ENCODE results near the gene CELF2.

DNA sequence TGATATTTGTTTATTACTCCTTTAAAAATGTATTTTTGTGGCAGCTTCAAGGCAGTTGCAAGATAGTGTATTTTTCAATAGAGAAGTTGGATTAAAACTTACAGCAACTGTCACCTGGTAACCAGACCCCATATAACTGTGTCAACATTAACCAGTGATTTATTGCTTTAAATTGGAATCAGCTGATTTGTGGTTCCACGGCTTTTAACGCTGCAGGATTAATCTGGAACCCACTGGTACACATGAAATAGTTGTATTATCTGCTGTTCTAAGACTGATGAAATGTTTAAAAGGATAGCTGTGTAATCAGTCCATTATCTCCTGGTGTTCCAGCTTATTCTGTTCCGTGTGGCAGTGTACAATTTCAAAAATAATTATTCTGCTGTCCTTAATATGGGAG is 180.2 kb downstream of the CELF2 start:
- TF ChIP-seq, protein P1, sequence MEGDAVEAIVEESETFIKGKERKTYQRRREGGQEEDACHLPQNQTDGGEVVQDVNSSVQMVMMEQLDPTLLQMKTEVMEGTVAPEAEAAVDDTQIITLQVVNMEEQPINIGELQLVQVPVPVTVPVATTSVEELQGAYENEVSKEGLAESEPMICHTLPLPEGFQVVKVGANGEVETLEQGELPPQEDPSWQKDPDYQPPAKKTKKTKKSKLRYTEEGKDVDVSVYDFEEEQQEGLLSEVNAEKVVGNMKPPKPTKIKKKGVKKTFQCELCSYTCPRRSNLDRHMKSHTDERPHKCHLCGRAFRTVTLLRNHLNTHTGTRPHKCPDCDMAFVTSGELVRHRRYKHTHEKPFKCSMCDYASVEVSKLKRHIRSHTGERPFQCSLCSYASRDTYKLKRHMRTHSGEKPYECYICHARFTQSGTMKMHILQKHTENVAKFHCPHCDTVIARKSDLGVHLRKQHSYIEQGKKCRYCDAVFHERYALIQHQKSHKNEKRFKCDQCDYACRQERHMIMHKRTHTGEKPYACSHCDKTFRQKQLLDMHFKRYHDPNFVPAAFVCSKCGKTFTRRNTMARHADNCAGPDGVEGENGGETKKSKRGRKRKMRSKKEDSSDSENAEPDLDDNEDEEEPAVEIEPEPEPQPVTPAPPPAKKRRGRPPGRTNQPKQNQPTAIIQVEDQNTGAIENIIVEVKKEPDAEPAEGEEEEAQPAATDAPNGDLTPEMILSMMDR (IDR thresholded peaks at IDR 0.05; ENCODE audit: insufficient read depth, low read length, poor library complexity, severe bottlenecking), result no peak
- TF ChIP-seq EZH2phosphoT487 (conservative IDR thresholded peaks at IDR 0.05; ENCODE audit: low read length), result no peak

Measured in SU-DHL-6 (cell line).